Epithelial cell of esophagus (primary cell): ENCODE measurements around the gene PLA2G2D.

Experiments
- DNase-seq: peaks from one replicate; pipeline ENCODE4 v3.0.0; 2010; ENCODE audit warnings: low read depth
- H3K4me3 ChIP-seq: 2 replicates; pipeline ENCODE4 v1.5.1; 2011; ENCODE audit warnings: mild to moderate bottlenecking, low read length, control low read depth
- TF ChIP-seq, protein P1 (sequence below): IDR thresholded peaks from 2 replicates; pipeline ENCODE4 v1.5.1; 2011; ENCODE audit warnings: low read depth, mild to moderate bottlenecking, low read length, control low read depth, inconsistent platforms; ENCODE audit not compliant: insufficient read depth; ENCODE audit errors: missing control alignments

Gene PLA2G2D

DNA sequence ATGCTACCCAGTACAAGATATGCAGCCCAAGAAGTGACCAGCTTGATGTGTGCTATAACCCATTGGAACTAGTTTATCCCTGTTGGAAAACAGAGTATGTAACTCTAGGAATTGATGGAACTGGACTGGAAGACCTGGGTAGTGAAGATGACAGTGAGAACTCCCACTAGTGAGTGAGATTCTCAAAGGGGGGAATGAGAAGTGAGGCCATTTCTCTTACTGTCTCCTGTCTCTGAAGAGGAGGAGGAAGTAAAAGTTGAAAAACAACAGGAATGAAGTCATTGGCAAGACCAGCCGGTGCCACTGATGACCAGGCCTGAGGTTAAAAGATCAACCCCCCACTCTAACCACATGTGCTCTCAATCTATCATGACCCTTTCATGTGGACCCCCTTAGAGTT, 40.7 kb upstream of the PLA2G2D start:
- DNase-seq: peak; percentile 18
- TF ChIP-seq, protein P1, sequence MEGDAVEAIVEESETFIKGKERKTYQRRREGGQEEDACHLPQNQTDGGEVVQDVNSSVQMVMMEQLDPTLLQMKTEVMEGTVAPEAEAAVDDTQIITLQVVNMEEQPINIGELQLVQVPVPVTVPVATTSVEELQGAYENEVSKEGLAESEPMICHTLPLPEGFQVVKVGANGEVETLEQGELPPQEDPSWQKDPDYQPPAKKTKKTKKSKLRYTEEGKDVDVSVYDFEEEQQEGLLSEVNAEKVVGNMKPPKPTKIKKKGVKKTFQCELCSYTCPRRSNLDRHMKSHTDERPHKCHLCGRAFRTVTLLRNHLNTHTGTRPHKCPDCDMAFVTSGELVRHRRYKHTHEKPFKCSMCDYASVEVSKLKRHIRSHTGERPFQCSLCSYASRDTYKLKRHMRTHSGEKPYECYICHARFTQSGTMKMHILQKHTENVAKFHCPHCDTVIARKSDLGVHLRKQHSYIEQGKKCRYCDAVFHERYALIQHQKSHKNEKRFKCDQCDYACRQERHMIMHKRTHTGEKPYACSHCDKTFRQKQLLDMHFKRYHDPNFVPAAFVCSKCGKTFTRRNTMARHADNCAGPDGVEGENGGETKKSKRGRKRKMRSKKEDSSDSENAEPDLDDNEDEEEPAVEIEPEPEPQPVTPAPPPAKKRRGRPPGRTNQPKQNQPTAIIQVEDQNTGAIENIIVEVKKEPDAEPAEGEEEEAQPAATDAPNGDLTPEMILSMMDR: no peak
- no peak overlapping the region for H3K4me3 ChIP-seq

DNA sequence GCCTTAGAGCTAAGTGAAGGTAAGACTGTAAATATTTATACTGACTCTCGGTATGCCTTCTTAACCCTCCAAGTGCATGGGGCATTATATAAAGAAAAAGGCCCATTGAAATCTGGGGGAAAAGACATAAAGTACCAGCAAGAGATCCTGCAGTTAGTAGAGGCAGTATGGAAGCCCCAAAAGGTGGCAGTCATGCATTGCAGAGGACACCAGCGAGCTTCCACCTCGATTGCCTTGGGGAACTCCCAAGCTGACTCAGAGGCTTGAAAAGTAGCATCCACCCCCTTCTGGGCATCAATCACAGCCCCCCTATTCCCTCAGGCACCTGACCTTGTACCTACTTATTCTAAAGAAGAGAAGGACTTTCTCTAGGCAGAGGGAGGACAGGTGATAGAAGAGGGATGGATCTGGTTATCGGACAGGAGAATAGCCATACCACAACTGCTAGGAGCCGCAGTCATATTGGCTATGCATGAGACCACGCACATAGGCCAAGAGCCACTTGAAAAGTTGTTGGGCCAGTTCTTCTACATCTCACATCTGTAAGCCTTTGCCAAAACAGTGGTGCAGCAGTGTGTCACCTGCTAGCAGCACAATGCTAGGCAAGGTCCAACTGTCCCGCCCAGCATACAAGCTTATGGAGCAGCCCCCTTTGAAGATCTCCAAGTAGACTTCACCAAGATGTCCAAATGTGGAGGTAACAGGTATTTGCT, 39.2 kb upstream of the PLA2G2D start:
- peak; percentile 49 for DNase-seq

DNA sequence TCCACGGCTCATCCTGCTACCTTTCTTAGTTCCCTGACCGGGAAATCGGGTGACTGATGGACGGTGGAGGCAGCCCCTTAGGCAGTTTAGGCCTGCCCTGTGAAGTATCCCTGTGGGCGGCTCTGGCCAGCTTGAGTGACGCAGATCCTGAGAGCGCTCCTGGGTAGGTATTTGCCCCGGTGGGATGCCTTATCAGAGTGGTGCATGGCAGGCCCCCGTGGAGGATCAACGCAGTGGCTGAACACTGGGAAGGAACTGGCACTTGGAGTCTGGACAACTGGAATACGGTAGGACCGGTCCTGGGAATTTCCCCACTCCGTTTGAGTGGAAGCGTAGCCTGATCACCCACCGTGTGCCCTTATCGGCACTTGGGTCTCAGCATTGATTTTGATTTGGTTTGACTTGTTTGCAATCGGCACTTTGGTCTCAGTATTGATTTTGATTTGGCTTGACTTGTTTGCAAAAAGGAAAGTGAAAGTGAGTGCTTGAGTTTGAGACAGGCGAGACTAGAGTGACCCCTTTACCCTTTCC, 35.0 kb upstream of the PLA2G2D start:
- TF ChIP-seq, protein P1: no peak
- no peak for DNase-seq
- H3K4me3 ChIP-seq: no peak overlapping the region

More for the DNA sequence above, 39.2 kb upstream of the PLA2G2D start:
- no peak overlapping the region for H3K4me3 ChIP-seq
- TF ChIP-seq, protein P1: no peak

DNA sequence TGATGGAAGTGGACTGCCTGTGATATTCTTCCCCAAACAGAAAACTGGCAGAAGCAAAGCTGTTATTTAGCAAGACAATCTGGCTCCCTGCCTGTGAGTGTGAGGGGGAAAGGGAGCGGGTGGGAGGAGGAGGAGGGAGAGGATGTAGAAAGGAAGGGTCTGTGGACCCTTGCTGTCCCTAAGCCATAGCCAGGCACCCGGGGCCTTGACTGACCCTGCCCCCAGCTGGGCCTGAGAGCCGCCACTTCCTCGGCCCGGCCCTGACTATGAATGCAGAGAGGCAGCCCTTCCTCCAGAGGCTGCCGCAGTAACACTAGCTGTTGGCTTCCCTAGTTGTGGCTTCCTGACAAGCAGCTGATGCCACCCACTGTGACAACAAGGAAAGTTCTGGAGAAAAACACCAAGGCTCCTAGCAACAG, 33.7 kb upstream of the PLA2G2D start:
- no peak for DNase-seq
- TF ChIP-seq, protein P1: no peak
- H3K4me3 ChIP-seq: no peak overlapping the region

DNA sequence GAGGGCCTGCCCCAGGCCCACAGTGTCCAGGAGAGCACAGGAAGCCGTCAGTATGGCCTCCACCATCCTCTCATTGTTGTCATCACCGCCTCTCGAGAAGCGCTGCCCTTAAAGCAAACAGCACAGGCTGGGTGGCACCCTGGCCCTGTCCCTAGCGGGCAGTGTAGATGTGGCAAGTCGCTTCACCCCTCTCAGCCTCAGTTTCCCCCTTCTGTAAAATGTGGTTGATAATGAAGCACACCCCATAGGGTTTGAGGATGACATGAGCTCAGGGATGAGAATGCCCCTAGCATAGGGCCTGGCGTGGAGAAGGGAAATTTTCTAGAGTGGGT, 33.2 kb upstream of the PLA2G2D start:
- no peak overlapping the region for H3K4me3 ChIP-seq

DNA sequence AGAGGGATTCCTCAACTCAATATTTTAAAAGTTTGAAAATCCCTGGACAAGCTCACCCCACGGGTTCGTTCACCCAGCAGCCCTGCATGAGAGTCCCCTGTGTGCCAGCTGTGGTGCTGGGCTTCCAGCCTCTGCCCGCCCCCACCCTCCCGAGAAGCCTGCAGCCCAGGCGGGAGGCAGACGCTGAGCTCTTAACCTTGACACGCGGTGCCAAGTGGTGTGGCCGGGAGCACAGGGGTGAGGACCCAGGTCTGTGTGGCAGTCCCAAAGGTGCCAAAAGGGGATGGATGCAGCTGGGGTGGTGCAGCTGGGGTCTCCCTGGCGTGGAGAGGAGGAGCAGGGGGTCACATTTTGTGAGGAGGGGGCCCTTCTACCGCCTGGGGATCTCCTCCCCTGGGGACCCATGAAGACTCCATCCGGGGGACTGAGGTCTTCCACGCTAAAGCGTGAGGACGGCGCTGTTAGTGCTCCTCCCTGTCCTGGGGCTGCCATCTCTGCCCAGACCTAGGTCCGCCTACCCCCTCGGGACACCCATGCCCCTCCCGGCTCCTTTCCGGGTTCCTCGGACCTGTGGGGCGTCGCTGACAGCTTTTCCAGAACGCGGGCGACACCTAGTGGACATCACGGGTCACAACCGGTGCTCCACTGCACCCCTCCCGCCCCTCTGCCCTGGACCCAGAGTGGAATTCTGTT, 32.7 kb upstream of the PLA2G2D start:
- peak; percentile 56 for DNase-seq
- TF ChIP-seq, protein P1: peak; percentile 85
- peak overlapping the region; percentile 20 for H3K4me3 ChIP-seq

More for the DNA sequence above, 33.2 kb upstream of the PLA2G2D start:
- no peak for DNase-seq
- TF ChIP-seq, protein P1: no peak

DNA sequence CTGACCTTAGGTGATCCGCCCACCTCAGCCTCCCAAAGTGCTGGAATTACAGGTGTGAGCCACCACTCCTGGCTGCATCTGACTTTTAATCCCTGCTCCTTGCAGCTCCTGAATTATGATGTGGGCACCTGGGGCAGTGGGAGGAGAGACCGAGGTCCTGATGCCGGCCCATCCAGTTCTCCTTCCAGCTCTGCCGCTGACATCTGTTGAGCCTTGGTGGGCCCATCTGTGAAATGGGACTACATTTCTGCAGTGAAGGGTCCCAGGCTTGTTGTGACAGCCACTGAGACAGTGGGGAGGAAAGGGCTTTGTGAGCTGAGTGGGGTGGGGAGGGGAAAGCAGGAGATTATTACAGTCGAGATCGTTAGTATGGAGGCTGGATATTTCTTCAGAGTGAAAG, 31.6 kb upstream of the PLA2G2D start:
- no peak overlapping the region for H3K4me3 ChIP-seq
- TF ChIP-seq, protein P1: no peak
- no peak for DNase-seq
